Common myeloid progenitor, CD34-positive (primary cell): ENCODE results near the gene DIDO1.

Source experiments
- CTCF ChIA-PET: fragments of 350-600 bp; sonication (Branson Sonifier 250); formaldehyde crosslinking; loops from one replicate; lab custom pipeline; 2021; ENCODE audit warnings: antibody characterized with exemption; lab: Charles Lee
- POLR2A ChIA-PET: fragments of 350-600 bp; sonication (Branson Sonifier 250); formaldehyde crosslinking; loops from one replicate; lab custom pipeline; 2021; ENCODE audit warnings: antibody characterized with exemption; lab: Charles Lee
- DNase-seq, 3 donors: peaks; one replicate each; pipeline versions ENCODE4 v3.0.0 to v3.0.0-alpha.2; 2013
- H3K27ac ChIP-seq, 2 experiments: 1 replicate in 1 of 2; 2 replicates in 1 of 2; pipeline ENCODE4 v1.7.0; 2013; ENCODE audit warnings: inconsistent platforms in 2 of 2, low read length in 2 of 2, mild to moderate bottlenecking in 2 of 2, low read depth in 1 of 2, moderate library complexity in 1 of 2; ENCODE audit not compliant: severe bottlenecking in 2 of 2, insufficient read depth in 1 of 2, poor library complexity in 1 of 2
- H3K27me3 ChIP-seq, 5 experiments: replicated peaks in 2 of 5; 1 replicate in 3 of 5; 2 replicates in 2 of 5; pipeline versions ENCODE4 v1.6.1 to v1.7.0; 2013; ENCODE audit warnings: low read length in 4 of 5, mild to moderate bottlenecking in 2 of 5, moderate library complexity in 2 of 5, inconsistent platforms in 1 of 5; ENCODE audit not compliant: insufficient read depth in 5 of 5, control insufficient read depth in 4 of 5
- H3K36me3 ChIP-seq, 4 experiments: 1 replicate in 2 of 4; 2 replicates in 2 of 4; pipeline versions ENCODE4 v1.6.1 to v1.7.0; 2013; ENCODE audit warnings: low read length in 3 of 4, control low read depth in 1 of 4, mild to moderate bottlenecking in 1 of 4; ENCODE audit not compliant: control insufficient read depth in 4 of 4, insufficient read depth in 4 of 4
- H3K4me1 ChIP-seq, 4 experiments: 1 replicate in 3 of 4; 2 replicates in 1 of 4; pipeline versions ENCODE4 v1.6.1 to v1.7.1; 2013; ENCODE audit warnings: low read length in 3 of 4, mild to moderate bottlenecking in 3 of 4, control low read depth in 1 of 4, inconsistent platforms in 1 of 4, moderate library complexity in 1 of 4; ENCODE audit not compliant: control insufficient read depth in 4 of 4, insufficient read depth in 4 of 4; ENCODE audit errors: control extremely low read depth in 1 of 4
- H3K4me3 ChIP-seq, 7 experiments: 1 replicate in 4 of 7; 2 replicates in 3 of 7; pipeline versions ENCODE4 v1.5.1 to v1.7.0; 2013; ENCODE audit warnings: mild to moderate bottlenecking in 7 of 7, low read length in 6 of 7, moderate library complexity in 6 of 7, inconsistent platforms in 2 of 7, low read depth in 2 of 7, control low read depth in 1 of 7; ENCODE audit not compliant: insufficient read depth in 4 of 7, control insufficient read depth in 1 of 7; ENCODE audit errors: extremely low read depth in 1 of 7
- H3K9me3 ChIP-seq, 5 experiments: 1 replicate in 4 of 5; 2 replicates in 1 of 5; pipeline versions ENCODE4 v1.6.1 to v1.7.1; 2013; ENCODE audit warnings: low read length in 4 of 5, mild to moderate bottlenecking in 2 of 5, inconsistent platforms in 1 of 5, low read depth in 1 of 5, moderate library complexity in 1 of 5; ENCODE audit not compliant: control insufficient read depth in 4 of 5, insufficient read depth in 2 of 5; ENCODE audit errors: control extremely low read depth in 1 of 5
- WGBS: methylation state at CpG from one replicate; pipeline ENCODE4 v1.1.5; 2013; ENCODE audit not compliant: insufficient coverage; 5-methylcytosine and 5-hydroxymethylcytosine counted together

The DIDO1 gene

DNA sequence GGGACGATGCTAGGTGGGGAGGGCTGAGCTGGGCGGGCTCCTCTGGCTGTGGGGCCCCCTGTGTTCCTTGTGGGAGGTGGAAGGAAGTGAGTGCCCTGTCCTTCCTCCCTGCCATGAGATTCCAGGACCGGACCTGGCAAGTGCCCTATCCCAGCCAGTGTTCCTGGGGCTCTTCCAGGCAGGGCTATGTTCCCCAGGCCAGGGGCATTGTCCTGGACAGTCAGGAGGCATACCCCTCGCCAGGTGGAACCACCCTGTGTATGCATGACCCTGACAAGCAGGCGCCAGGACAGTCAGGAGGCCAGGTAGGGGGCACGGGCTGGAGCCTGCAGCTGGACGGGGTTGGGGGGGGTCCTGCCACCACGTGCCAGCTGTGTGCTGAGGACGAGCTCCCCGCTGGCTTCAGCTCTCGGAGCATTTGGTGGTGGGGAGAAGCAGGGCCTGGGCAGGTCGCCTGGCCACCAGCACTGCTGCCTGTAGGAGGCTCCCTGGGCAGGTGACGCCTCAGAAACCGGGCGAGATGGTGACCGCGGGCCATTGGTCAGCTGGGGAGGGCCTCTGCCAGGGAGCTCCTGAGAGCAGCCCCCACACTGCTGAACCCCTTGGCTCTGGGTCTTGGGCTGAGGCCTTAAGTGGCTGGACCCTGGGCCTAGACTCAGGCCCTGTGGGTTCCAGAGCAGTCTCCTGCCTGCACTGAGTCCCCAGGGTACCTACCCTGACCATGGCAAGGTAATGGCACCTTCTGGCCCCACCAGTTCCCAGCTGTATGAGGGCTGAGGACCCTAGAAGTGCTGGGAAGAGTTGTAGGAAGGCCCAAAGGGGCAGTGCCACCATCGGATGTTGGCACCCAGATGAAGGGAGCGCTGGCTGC is 26.9 kb upstream of the DIDO1 start:
- ChIA-PET POLR2A (interaction anchor here (0.5 to 1.6 kb wide), 3 partner anchors 11 to 46 kb away, joined by 3 to 6 read pairs (median 6); partner anchors contain the start of gene GID8), CTCF (interaction anchor here (1.1 to 2.5 kb wide), 13 partner anchors 9 to 59 kb away, joined by 3 to 12 read pairs (median 8); partner anchors contain the start of genes DIDO1 and GID8)
- peak overlapping the region; percentile 11 to 90 (median 67) for H3K4me3 ChIP-seq
- H3K27me3 ChIP-seq: no peaks in the 10 kb centered on the region
- peaks cover 0 to 9% (median 4%) of the 10 kb centered on the region in 5 experiments for H3K9me3 ChIP-seq
- H3K36me3 ChIP-seq: peaks cover 5 to 52% (median 35%) of the 10 kb centered on the region in 4 experiments
- DNase-seq: no peak
- peaks cover 2 to 68% (median 63%) of the 10 kb centered on the region in 4 experiments for H3K4me1 ChIP-seq
- WGBS: 17% methylated on average over 17 of the region's 19 CpGs
- peak overlapping the region; percentile 76 to 83 for H3K27ac ChIP-seq

- DNase-seq: peak in 2 of 3 donors; percentile 57 to 70
Observed at GRCh38 chr20:62952373-62952967, 26.2 kb upstream of the DIDO1 start, which contains the start of gene SLC17A9. Gene SLC17A9 (plus strand): TSS chr20:62952709. CDS start chr20:62952831, 122 bp downstream.

GRCh38 chr20:62951896-62952372 is 25.6 kb upstream of the DIDO1 start:
- H3K9me3 ChIP-seq: peaks cover 0 to 9% (median 4%) of the 10 kb centered on the region in 5 experiments
- 85% methylated on average over 8 of the region's 8 CpGs for WGBS
- peak overlapping the region; percentile 59 to 81 for H3K27ac ChIP-seq
- peaks cover 5 to 52% (median 34%) of the 10 kb centered on the region in 4 experiments for H3K36me3 ChIP-seq
- H3K4me1 ChIP-seq: peaks cover 2 to 56% (median 50%) of the 10 kb centered on the region in 4 experiments
- no peaks in the 10 kb centered on the region for H3K27me3 ChIP-seq
- CTCF ChIA-PET: no interaction called here
- DNase-seq: no peak
- peak overlapping the region; percentile 23 to 90 (median 67) for H3K4me3 ChIP-seq
- POLR2A ChIA-PET: no interaction called here

More at GRCh38 chr20:62952373-62952967, 26.2 kb upstream of the DIDO1 start, which contains the start of gene SLC17A9:
- under 1% methylated on average over 25 of the region's 37 CpGs for WGBS
- H3K27me3 ChIP-seq: no peaks in the 10 kb centered on the region
- ChIA-PET POLR2A (no interaction called here), CTCF (interaction anchor here (1.2 to 2.5 kb wide), 3 partner anchors 11 to 16 kb away, joined by 3 to 10 read pairs (median 4); partner anchors contain the start of gene GID8)
- H3K36me3 ChIP-seq: peaks cover 5 to 52% (median 37%) of the 10 kb centered on the region in 4 experiments
- H3K4me3 ChIP-seq: peak within 1 kb of the TSS; percentile 23 to 90 (median 67)
- peak within 1 kb of the TSS; percentile 76 to 83 for H3K27ac ChIP-seq
- peaks cover 2 to 61% (median 56%) of the 10 kb centered on the region in 4 experiments for H3K4me1 ChIP-seq
- H3K9me3 ChIP-seq: peaks cover 0 to 9% (median 4%) of the 10 kb centered on the region in 5 experiments

GRCh38 chr20:62951143-62951895 is 25.0 kb upstream of the DIDO1 start:
- peaks cover 0 to 9% (median 4%) of the 10 kb centered on the region in 5 experiments for H3K9me3 ChIP-seq
- H3K4me3 ChIP-seq: peak overlapping the region in 1 of 7 experiments; percentile 83
- peaks cover 2 to 49% (median 46%) of the 10 kb centered on the region in 4 experiments for H3K4me1 ChIP-seq
- no peak overlapping the region for H3K27ac ChIP-seq
- no peak for DNase-seq
- H3K36me3 ChIP-seq: peaks cover 5 to 52% (median 37%) of the 10 kb centered on the region in 4 experiments
- 96% methylated on average over 9 of the region's 11 CpGs for WGBS
- no peaks in the 10 kb centered on the region for H3K27me3 ChIP-seq
- CTCF ChIA-PET: interaction anchor here (1.5 kb wide), 1 partner anchor 16 kb away, joined by 5 read pairs; no protein-coding TSS in a partner anchor
- POLR2A ChIA-PET: no interaction called here

DNA sequence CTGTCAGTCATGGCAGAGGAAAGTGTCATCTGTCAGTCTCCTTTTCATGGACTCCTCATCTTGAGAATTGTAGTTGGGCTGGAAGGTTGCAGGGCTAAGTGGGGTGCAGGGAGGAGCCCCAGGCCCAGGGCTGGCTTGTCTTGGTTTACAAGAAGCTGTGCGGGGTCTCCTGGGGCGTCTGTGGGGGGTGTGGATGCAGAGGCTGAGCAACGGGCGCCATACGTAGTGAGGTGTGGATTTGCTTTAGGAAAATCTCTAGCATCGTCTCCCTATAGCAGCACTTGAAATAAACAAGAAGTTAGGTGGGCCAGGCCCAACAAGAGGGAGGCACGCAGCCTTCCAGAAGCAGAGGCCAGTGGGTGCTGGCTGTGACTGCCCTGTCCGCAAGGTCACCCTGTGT is 24.4 kb upstream of the DIDO1 start:
- 99% methylated on average over 7 of the region's 8 CpGs for WGBS
- Histone ChIP-seq H3K4me1 (peaks cover 2 to 44% (median 40%) of the 10 kb centered on the region in 4 experiments), H3K27me3 (no peaks in the 10 kb centered on the region), H3K36me3 (peaks cover 10 to 52% (median 41%) of the 10 kb centered on the region in 4 experiments), H3K27ac (no peak overlapping the region), H3K4me3 (no peak overlapping the region), H3K9me3 (peaks cover 0 to 9% (median 4%) of the 10 kb centered on the region in 5 experiments)
- CTCF ChIA-PET: interaction anchor here (1.5 kb wide), 1 partner anchor 15 kb away, joined by 5 read pairs; no protein-coding TSS in a partner anchor
- POLR2A ChIA-PET: no interaction called here
- DNase-seq: no peak

DNA sequence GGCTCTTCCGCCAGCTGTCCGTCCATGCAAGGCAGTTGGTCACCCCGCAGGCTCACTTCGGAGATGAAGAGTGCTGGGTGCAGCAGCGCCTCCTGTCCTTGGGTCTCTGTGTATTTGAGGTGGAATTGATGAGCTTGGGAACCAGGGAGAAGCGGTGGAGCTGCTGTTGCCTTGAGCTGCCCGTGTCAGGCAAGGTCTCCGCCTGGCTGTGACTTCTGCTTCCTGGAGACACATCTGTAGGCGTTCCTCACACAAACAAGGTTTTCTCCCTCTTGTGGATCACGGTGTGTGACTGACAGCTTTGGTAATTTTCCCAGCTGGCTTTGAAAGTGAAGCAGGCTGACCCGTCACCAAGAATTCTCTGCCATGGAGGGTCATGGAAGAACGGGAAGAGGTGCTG is 23.7 kb upstream of the DIDO1 start:
- Histone ChIP-seq H3K9me3 (peaks cover 0 to 9% (median 4%) of the 10 kb centered on the region in 5 experiments), H3K27ac (no peak overlapping the region), H3K36me3 (peaks cover 10 to 56% (median 47%) of the 10 kb centered on the region in 4 experiments), H3K4me1 (peaks cover 2 to 36% (median 33%) of the 10 kb centered on the region in 4 experiments), H3K27me3 (no peaks in the 10 kb centered on the region), H3K4me3 (no peak overlapping the region)
- 98% methylated on average over 10 of the region's 12 CpGs for WGBS
- POLR2A ChIA-PET: no interaction called here
- no peak for DNase-seq
- CTCF ChIA-PET: interaction anchor here (0.8 to 2.1 kb wide), 6 partner anchors 14 to 57 kb away, joined by 3 to 6 read pairs (median 4); partner anchors contain the start of gene BHLHE23
